IMR-90 (cell line): ENCODE measurements around the gene SLC7A7. TPM values are rescaled to one million over a fixed set of nuclear protein-coding genes. Genes with fewer than 3 reads are reported as not detected.

Experiments used
- ATAC-seq: fragments of 200-7000 bp; cut with Tn5 transposase; 2 replicates; pipeline ENCODE4 v1.9.1; 2020; ENCODE audit warnings: low read depth, mild to moderate bottlenecking, moderate library complexity
- BruUV-seq: library from RNA; stranded (reverse); fragments of 400-500 nt; replicated peaks from 2 replicates; lab custom pipeline; 2021; lab: Mats Ljungman, UMichigan
- CTCF ChIA-PET: fragments of 300-600 bp; formaldehyde crosslinking; extraction: SDS; loops from one replicate; lab custom pipeline; 2021; ENCODE audit warnings: antibody characterized with exemption; lab: Yijun Ruan, JAX
- POLR2A ChIA-PET: fragments of 300-600 bp; sonication (Branson Sonifier 250); formaldehyde crosslinking; loops from one replicate; lab custom pipeline; 2022; ENCODE audit warnings: antibody characterized with exemption; ENCODE audit not compliant: unreplicated experiment; lab: Charles Lee
- DNase-seq: peaks from one replicate; pipeline ENCODE4 v3.0.0; 2013
- H2AFZ ChIP-seq: replicated peaks from 2 replicates; pipeline ENCODE3; 2013; ENCODE audit warnings: low read length, mild to moderate bottlenecking; ENCODE audit not compliant: poor library complexity
- H2AK5ac ChIP-seq: 2 replicates; pipeline ENCODE4 v1.6.1; 2013; ENCODE audit warnings: low read depth, low read length, inconsistent platforms
- H2AK9ac ChIP-seq: replicated peaks from 2 replicates; pipeline ENCODE3; 2013; ENCODE audit warnings: mild to moderate bottlenecking, low read depth, low read length, moderate library complexity; ENCODE audit not compliant: poor library complexity
- H2BK120ac ChIP-seq: 2 replicates; pipeline ENCODE4 v1.6.1; 2013; ENCODE audit warnings: low read depth, low read length, inconsistent platforms
- H2BK15ac ChIP-seq: 3 replicates; pipeline ENCODE4 v1.6.1; 2013; ENCODE audit warnings: low read depth, low read length, inconsistent platforms
- H2BK20ac ChIP-seq: 2 replicates; pipeline ENCODE4 v1.6.1; 2013; ENCODE audit warnings: low read depth, mild to moderate bottlenecking, inconsistent platforms, low read length, moderate library complexity
- H2BK5ac ChIP-seq: 2 replicates; pipeline ENCODE4 v1.6.1; 2013; ENCODE audit warnings: mild to moderate bottlenecking, low read depth, low read length, inconsistent platforms; ENCODE audit not compliant: poor library complexity, severe bottlenecking
- H3K14ac ChIP-seq: replicated peaks from 2 replicates; pipeline ENCODE4 v1.6.1; 2013; ENCODE audit warnings: low read depth, low read length, inconsistent platforms
- H3K18ac ChIP-seq: 2 replicates; pipeline ENCODE4 v1.6.1; 2013; ENCODE audit warnings: low read depth, low read length, control low read depth
- H3K23ac ChIP-seq: 2 replicates; pipeline ENCODE4 v1.6.1; 2013; ENCODE audit warnings: low read depth, low read length, inconsistent platforms
- H3K27ac ChIP-seq: 2 replicates; pipeline ENCODE4 v1.5.1; 2013; ENCODE audit warnings: mild to moderate bottlenecking, control low read depth, low read length; ENCODE audit not compliant: insufficient read depth
- H3K27me3 ChIP-seq: 2 replicates; pipeline ENCODE4 v1.6.1; 2013; ENCODE audit warnings: low read length; ENCODE audit not compliant: control insufficient read depth, insufficient read depth
- H3K36me3 ChIP-seq: 2 replicates; pipeline ENCODE4 v1.6.1; 2013; ENCODE audit warnings: low read length, mixed read lengths; ENCODE audit not compliant: control insufficient read depth, insufficient read depth
- H3K4ac ChIP-seq: 2 replicates; pipeline ENCODE4 v1.6.1; 2013; ENCODE audit warnings: low read depth, low read length, inconsistent platforms
- H3K4me1 ChIP-seq: 2 replicates; pipeline ENCODE4 v1.6.1; 2013; ENCODE audit warnings: low read length, mixed read lengths; ENCODE audit not compliant: control insufficient read depth, insufficient read depth
- H3K4me2 ChIP-seq: 2 replicates; pipeline ENCODE4 v1.6.1; 2013; ENCODE audit warnings: low read depth, mild to moderate bottlenecking, control low read depth, low read length, moderate library complexity
- H3K4me3 ChIP-seq: 2 replicates; pipeline ENCODE4 v1.5.1; 2013; ENCODE audit warnings: low read depth, mild to moderate bottlenecking, control low read depth, low read length, moderate library complexity; ENCODE audit not compliant: insufficient read depth
- H3K56ac ChIP-seq: 2 replicates; pipeline ENCODE4 v1.6.1; 2013; ENCODE audit warnings: low read length, inconsistent platforms; ENCODE audit not compliant: insufficient read depth; ENCODE audit errors: extremely low read depth
- H3K79me1 ChIP-seq, 2 experiments: 2 replicates each; pipeline ENCODE4 v1.6.1; 2013; ENCODE audit warnings: low read length in 2 of 2, inconsistent platforms in 1 of 2, low read depth in 1 of 2
- H3K9ac ChIP-seq: 2 replicates; pipeline ENCODE4 v1.6.1; 2013; ENCODE audit warnings: low read depth, low read length, control low read depth
- H3K9me1 ChIP-seq: 2 replicates; pipeline ENCODE4 v1.6.1; 2013; ENCODE audit warnings: low read length, inconsistent platforms; ENCODE audit not compliant: insufficient read depth
- H3K9me3 ChIP-seq: 2 replicates; pipeline ENCODE4 v1.6.1; 2013; ENCODE audit warnings: low read length; ENCODE audit not compliant: control insufficient read depth, insufficient read depth
- H4K20me1 ChIP-seq: 2 replicates; pipeline ENCODE4 v1.6.1; 2013; ENCODE audit warnings: low read length, inconsistent platforms; ENCODE audit not compliant: insufficient read depth
- H4K5ac ChIP-seq: 2 replicates; pipeline ENCODE4 v1.6.1; 2013; ENCODE audit warnings: mild to moderate bottlenecking, low read depth, low read length, control low read depth
- H4K8ac ChIP-seq, 2 experiments: 2 replicates each; pipeline ENCODE4 v1.6.1; 2013; ENCODE audit warnings: low read depth in 2 of 2, low read length in 2 of 2, control low read depth in 1 of 2, inconsistent platforms in 1 of 2
- H4K91ac ChIP-seq: 2 replicates; pipeline ENCODE4 v1.6.1; 2013; ENCODE audit warnings: low read depth, low read length, inconsistent platforms; ENCODE audit not compliant: insufficient read depth
- CEBPB ChIP-seq: IDR thresholded peaks from 2 replicates; pipeline ENCODE4 v1.6.1; 2012; ENCODE audit warnings: low read depth, low read length, improper control_type of control experiment
- CTCF ChIP-seq: conservative IDR thresholded peaks from 2 replicates; pipeline ENCODE4 v1.5.1; 2012; ENCODE audit warnings: mild to moderate bottlenecking, low read depth, low read length, improper control_type of control experiment
- WGBS, 2 experiments: methylation state at CpG; one replicate each; pipeline versions ENCODE4 v1.1.5 to v1.1.7; 2013; ENCODE audit warnings: missing lambda C conversion rate in 2 of 2; ENCODE audit not compliant: insufficient read length in 1 of 2; ENCODE audit errors: extremely low coverage in 2 of 2; 5-methylcytosine and 5-hydroxymethylcytosine counted together
- dilution Hi-C: fragments of 300-500 bp; cut with HindIII; formaldehyde crosslinking; loops from one replicate; pipeline ENCODE4 v1.14.3; 2018; ENCODE audit warnings: low sequenced_read_pairs; ENCODE audit not compliant: unreplicated experiment
- in situ Hi-C: fragments of 300-500 bp; cut with MboI; formaldehyde crosslinking; loops from 3 replicates; pipeline ENCODE4 v1.14.3; 2019; ENCODE audit warnings: low sequenced_read_pairs, inconsistent platforms, mixed read lengths
- intact Hi-C: fragments of 100-400 bp; cut with micrococcal nuclease; formaldehyde crosslinking; loops from 2 replicates; pipeline ENCODE4 v1.10.0; 2022
- polyA plus RNA-seq, 3 experiments: library from polyadenylated mRNA; depleted of rRNA; stranded (reverse); fragments of >200 nt; gene quantifications; 2 replicates each; pipeline ENCODE4 v1.2.3, GENCODE V29; 2012; ENCODE audit warnings: low replicate concordance in 1 of 3
- total RNA-seq: library from RNA; depleted of rRNA; stranded (reverse); fragments of >200 nt; gene quantifications from 2 replicates; pipeline ENCODE4 v1.2.3, GENCODE V29; 2012

The SLC7A7 gene
- total and polyA plus RNA-seq, 2 of the 4 experiments (the other 2 are of a cell fraction) = 1.8 to 2.0 TPM

DNA sequence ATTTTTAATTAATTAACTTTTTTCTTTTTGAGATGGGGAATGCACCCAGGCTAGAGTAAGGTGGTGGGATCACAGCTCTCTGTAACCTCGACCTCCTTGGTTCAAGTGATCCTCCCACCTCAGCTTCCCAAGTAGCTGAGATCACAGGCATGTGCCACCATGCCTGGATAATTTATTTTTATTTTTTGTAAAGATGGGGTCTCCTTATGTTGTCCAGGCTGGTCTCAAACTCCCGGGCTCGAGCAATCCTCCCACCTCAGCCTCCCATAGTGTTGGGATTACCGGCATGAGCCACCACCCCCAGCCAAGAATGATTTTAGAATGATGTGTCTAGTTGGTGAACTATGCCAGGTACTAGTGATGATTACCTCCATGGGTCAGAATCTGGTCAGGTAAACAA, 49.7 kb upstream of the SLC7A7 start:
- no peaks in the 10 kb centered on the region for H3K9me1 ChIP-seq
- no peak overlapping the region for H3K18ac ChIP-seq
- intact Hi-C loops = no loop called here
- BruUV-seq = no TSS peak
- no peak overlapping the region for H4K91ac ChIP-seq
- no peak overlapping the region for H2BK20ac ChIP-seq
- no peaks in the 10 kb centered on the region for H4K20me1 ChIP-seq
- no peak overlapping the region for H4K8ac ChIP-seq
- no peak overlapping the region for H3K4me2 ChIP-seq
- ATAC-seq (no peak), DNase-seq (no peak)
- H3K27me3 ChIP-seq = no peaks in the 10 kb centered on the region
- in situ Hi-C loops = loop anchor here (25.0 kb wide), 1 partner anchor 478 kb away; no protein-coding TSS in a partner anchor
- H2BK120ac ChIP-seq = no peak overlapping the region
- dilution Hi-C loops = no loop called here
- H3K4me1 ChIP-seq = no peaks in the 10 kb centered on the region
- no peak overlapping the region for H2AFZ ChIP-seq
- no peak overlapping the region for H3K23ac ChIP-seq
- POLR2A ChIA-PET = no interaction called here
- no peaks in the 10 kb centered on the region for H3K36me3 ChIP-seq
- CTCF ChIA-PET = interaction anchor here (1.0 kb wide), 1 partner anchor 53 kb away, joined by 4 read pairs; no protein-coding TSS in a partner anchor
- no peak overlapping the region for H2AK5ac ChIP-seq
- H3K27ac ChIP-seq = no peak overlapping the region
- no peaks in the 10 kb centered on the region for H3K79me1 ChIP-seq
- H3K4me3 ChIP-seq = no peak overlapping the region
- no peaks in the 10 kb centered on the region for H3K9me3 ChIP-seq
- H3K9ac ChIP-seq = no peak overlapping the region
- H4K5ac ChIP-seq = no peak overlapping the region
- TF ChIP-seq CEBPB = no peak
- no peak for TF ChIP-seq CTCF
- H3K4ac ChIP-seq = no peak overlapping the region
- H2BK5ac ChIP-seq = no peak overlapping the region
- no peak overlapping the region for H2AK9ac ChIP-seq
- H3K14ac ChIP-seq = no peak overlapping the region
- no CpG with 5 or more reads among the region's 4 CpGs for WGBS, 2 experiments
- H2BK15ac ChIP-seq = no peak overlapping the region
- no peak overlapping the region for H3K56ac ChIP-seq
